ENCODE data around the gene RSPH6A.

GRCh38 chr19:45834970-45835369, 19.9 kb upstream of the RSPH6A start:
- TF ChIP-seq, protein P1, sequence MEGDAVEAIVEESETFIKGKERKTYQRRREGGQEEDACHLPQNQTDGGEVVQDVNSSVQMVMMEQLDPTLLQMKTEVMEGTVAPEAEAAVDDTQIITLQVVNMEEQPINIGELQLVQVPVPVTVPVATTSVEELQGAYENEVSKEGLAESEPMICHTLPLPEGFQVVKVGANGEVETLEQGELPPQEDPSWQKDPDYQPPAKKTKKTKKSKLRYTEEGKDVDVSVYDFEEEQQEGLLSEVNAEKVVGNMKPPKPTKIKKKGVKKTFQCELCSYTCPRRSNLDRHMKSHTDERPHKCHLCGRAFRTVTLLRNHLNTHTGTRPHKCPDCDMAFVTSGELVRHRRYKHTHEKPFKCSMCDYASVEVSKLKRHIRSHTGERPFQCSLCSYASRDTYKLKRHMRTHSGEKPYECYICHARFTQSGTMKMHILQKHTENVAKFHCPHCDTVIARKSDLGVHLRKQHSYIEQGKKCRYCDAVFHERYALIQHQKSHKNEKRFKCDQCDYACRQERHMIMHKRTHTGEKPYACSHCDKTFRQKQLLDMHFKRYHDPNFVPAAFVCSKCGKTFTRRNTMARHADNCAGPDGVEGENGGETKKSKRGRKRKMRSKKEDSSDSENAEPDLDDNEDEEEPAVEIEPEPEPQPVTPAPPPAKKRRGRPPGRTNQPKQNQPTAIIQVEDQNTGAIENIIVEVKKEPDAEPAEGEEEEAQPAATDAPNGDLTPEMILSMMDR (IDR thresholded peaks at IDR 0.05), result no peak
- TF ChIP-seq POLR2A (IDR thresholded peaks at IDR 0.05), result no peak
- no peak for TF ChIP-seq POLR2AphosphoS5 (IDR thresholded peaks at IDR 0.05; ENCODE audit: insufficient read depth in 1 of 2, low read depth in 1 of 2)
